Panc1 (cell line): ENCODE measurements around the gene SKA1. TPM values are rescaled to one million over a fixed set of nuclear protein-coding genes. Genes with fewer than 3 reads are reported as not detected.

Experiments used
- ATAC-seq: fragments of 200-7000 bp; cut with Tn5 transposase; 2 replicates; pipeline ENCODE4 v1.9.1; 2020; ENCODE audit warnings: mild to moderate bottlenecking, moderate library complexity
- BruUV-seq: library from RNA; stranded (reverse); fragments of 400-500 nt; replicated peaks from 2 replicates; lab custom pipeline; 2021; lab: Mats Ljungman, UMichigan
- CTCF ChIA-PET: fragments of 300-600 bp; sonication (Branson Sonifier 250); formaldehyde crosslinking; loops from one replicate; lab custom pipeline; 2022; ENCODE audit warnings: antibody characterized with exemption; lab: Charles Lee
- POLR2A ChIA-PET: fragments of 300-600 bp; sonication (Branson Sonifier 250); formaldehyde crosslinking; loops from one replicate; lab custom pipeline; 2022; ENCODE audit warnings: antibody characterized with exemption; lab: Charles Lee
- DNase-seq: peaks from one replicate; pipeline ENCODE4 v3.0.0-alpha.2; 2010; ENCODE audit warnings: low read depth, low spot score
- H3K27ac ChIP-seq: 2 replicates; pipeline ENCODE4 v1.5.1; 2011; ENCODE audit warnings: mild to moderate bottlenecking, low read length, inconsistent platforms
- H3K27me3 ChIP-seq: fragments of 200-500 bp; sonication (Bioruptor generic); 2 replicates; pipeline ENCODE4 v1.6.0; 2014; ENCODE audit warnings: low read length, inconsistent platforms; ENCODE audit not compliant: control insufficient read depth, insufficient read depth
- H3K36me3 ChIP-seq: fragments of 200-500 bp; sonication (Bioruptor generic); 2 replicates; pipeline ENCODE4 v1.5.1; 2014; ENCODE audit warnings: inconsistent platforms, mild to moderate bottlenecking, low read length, moderate library complexity; ENCODE audit not compliant: control insufficient read depth, insufficient read depth
- H3K4me1 ChIP-seq: 2 replicates; pipeline ENCODE4 v1.5.1; 2011; ENCODE audit warnings: inconsistent platforms, mild to moderate bottlenecking, low read length, moderate library complexity; ENCODE audit not compliant: control insufficient read depth, insufficient read depth
- H3K4me3 ChIP-seq, 2 experiments: 2 replicates each; pipeline ENCODE4 v1.5.1; 2011 to 2012; ENCODE audit warnings: low read depth in 2 of 2, low read length in 2 of 2, mild to moderate bottlenecking in 2 of 2, inconsistent platforms in 1 of 2, moderate library complexity in 1 of 2
- H3K9me3 ChIP-seq: fragments of 200-500 bp; sonication (Bioruptor generic); 2 replicates; pipeline ENCODE4 v1.5.1; 2014; ENCODE audit warnings: low read depth, mild to moderate bottlenecking, inconsistent platforms, low read length, moderate library complexity; ENCODE audit not compliant: control insufficient read depth, insufficient read depth
- CTCF ChIP-seq: fragments of 450-650 bp; IDR thresholded peaks from 2 replicates; pipeline ENCODE4 v1.5.1; 2017; ENCODE audit warnings: mild to moderate bottlenecking
- POLR2AphosphoS5 ChIP-seq: IDR thresholded peaks from 2 replicates; pipeline ENCODE4 v1.6.1; 2012; ENCODE audit warnings: mild to moderate bottlenecking, low read depth, low read length, moderate library complexity
- REST ChIP-seq, 2 experiments: IDR thresholded peaks; 2 replicates each; pipeline ENCODE4 v1.6.1; 2011 to 2012; ENCODE audit warnings: low read depth in 2 of 2, control low read depth in 1 of 2, low read length in 1 of 2, mild to moderate bottlenecking in 1 of 2, moderate library complexity in 1 of 2; ENCODE audit not compliant: insufficient read depth in 1 of 2
- SIN3A ChIP-seq: IDR thresholded peaks from 2 replicates; pipeline ENCODE4 v1.6.1; 2012; ENCODE audit warnings: low read depth, mild to moderate bottlenecking, low read length, moderate library complexity, borderline replicate concordance; ENCODE audit not compliant: insufficient read depth
- TCF7L2 ChIP-seq: IDR thresholded peaks from 2 replicates; pipeline ENCODE4 v1.6.1; 2011; ENCODE audit warnings: mild to moderate bottlenecking, low read depth, low read length, inconsistent platforms
- in situ Hi-C: cut with HindIII; loops from 2 replicates; pipeline ENCODE4 v1.10.0; 2016; ENCODE audit warnings: low sequenced_read_pairs, low pct_unique_long_range_greater_than_20kb
- intact Hi-C: fragments of 100-400 bp; cut with micrococcal nuclease; formaldehyde crosslinking; loops from one replicate; pipeline ENCODE4 v1.10.0; 2022; ENCODE audit not compliant: unreplicated experiment
- total RNA-seq: library from RNA; stranded (reverse); gene quantifications from one replicate; pipeline ENCODE4 v1.2.1, GENCODE V29; 2021; ENCODE audit not compliant: unreplicated experiment

The SKA1 gene
- total RNA-seq, 1 experiment from 2014 or later = 22.1 TPM

- no peak overlapping the region for H3K4me3 ChIP-seq
- DNase-seq (no peak), ATAC-seq (no peak)
- intact Hi-C loops = no loop called here
- H3K36me3 ChIP-seq = no peaks in the 10 kb centered on the region
- H3K9me3 ChIP-seq = no peaks in the 10 kb centered on the region
- H3K27ac ChIP-seq = no peak overlapping the region
- in situ Hi-C loops = no loop called here
- TF ChIP-seq SIN3A (no peak), CTCF (no peak), REST (IDR thresholded peaks at IDR 0.05; ENCODE audit: insufficient read depth in 1 of 2, low read depth in 2 of 2, low read length in 1 of 2) (no peak), TCF7L2 (no peak), POLR2AphosphoS5 (no peak)
- POLR2A ChIA-PET = no interaction called here
- H3K4me1 ChIP-seq = no peaks in the 10 kb centered on the region
- H3K27me3 ChIP-seq = no peaks in the 10 kb centered on the region
- BruUV-seq = no TSS peak
- CTCF ChIA-PET = no interaction called here
Measured at GRCh38 chr18:50405582-50406271, 30.9 kb downstream of the SKA1 start.

- Histone ChIP-seq H3K4me3 (no peak overlapping the region), H3K9me3 (no peaks in the 10 kb centered on the region), H3K27ac (no peak overlapping the region), H3K4me1 (no peaks in the 10 kb centered on the region), H3K27me3 (no peaks in the 10 kb centered on the region; the same call in 1 of the 2 replicates), H3K36me3 (no peaks in the 10 kb centered on the region)
- no peak for DNase-seq
- no peak for ATAC-seq
- in situ Hi-C loops (no loop called here), intact Hi-C loops (no loop called here)
- POLR2A ChIA-PET = no interaction called here
- BruUV-seq = no TSS peak
- TF ChIP-seq SIN3A (no peak), POLR2AphosphoS5 (no peak)
- CTCF ChIA-PET = no interaction called here
Measured at GRCh38 chr18:50409236-50409635, 34.4 kb downstream of the SKA1 start.

GRCh38 chr18:50410008-50410407 lies 35.2 kb downstream of the SKA1 start:
- no TSS peak for BruUV-seq
- POLR2A ChIA-PET = no interaction called here
- H3K4me1 ChIP-seq = no peaks in the 10 kb centered on the region
- H3K36me3 ChIP-seq = no peaks in the 10 kb centered on the region
- no peaks in the 10 kb centered on the region; the same call in 1 of the 2 replicates for H3K27me3 ChIP-seq
- no peak for TF ChIP-seq SIN3A
- TF ChIP-seq REST (IDR thresholded peaks at IDR 0.05; ENCODE audit: insufficient read depth in 1 of 2, low read depth in 2 of 2, low read length in 1 of 2) = no peak
- TF ChIP-seq TCF7L2 = no peak
- TF ChIP-seq POLR2AphosphoS5 = no peak
- TF ChIP-seq CTCF = no peak
- no peak overlapping the region for H3K27ac ChIP-seq
- in situ Hi-C loops = no loop called here
- CTCF ChIA-PET = no interaction called here
- H3K9me3 ChIP-seq = no peaks in the 10 kb centered on the region
- ATAC-seq (no peak), DNase-seq (no peak)
- no peak overlapping the region for H3K4me3 ChIP-seq
- intact Hi-C loops = no loop called here
